Central memory CD4-positive, alpha-beta T cell (primary cell): ENCODE results near the gene KRT9.
"Not testable (repeated sequence)": the region's sequence is repeated elsewhere in the genome, so short reads cannot be mapped to it uniquely, and the experiment has no call there.

Source experiments
- DNase-seq: peaks from one replicate; pipeline ENCODE4 v3.0.0; 2022

The KRT9 gene

GRCh38 chr17:41544935-41545334 is 26.9 kb downstream of the KRT9 start:
- DNase-seq = no peak

- no peak for DNase-seq
These were observed 27.4 kb downstream of the KRT9 start for GRCh38 chr17:41544491-41544892.

- DNase-seq = not testable (repeated sequence)
These were observed 29.1 kb downstream of the KRT9 start for GRCh38 chr17:41542786-41543185.

GRCh38 chr17:41542357-41542756 is 29.5 kb downstream of the KRT9 start:
- no peak for DNase-seq

GRCh38 chr17:41540921-41541625 is 30.8 kb downstream of the KRT9 start:
- no peak for DNase-seq

GRCh38 chr17:41539979-41540701 is 31.7 kb downstream of the KRT9 start:
- no peak for DNase-seq

- DNase-seq = no peak
These were observed 32.8 kb downstream of the KRT9 start for GRCh38 chr17:41539071-41539492.

GRCh38 chr17:41538565-41538991 is 33.3 kb downstream of the KRT9 start:
- DNase-seq = no peak

GRCh38 chr17:41537990-41538389 is 33.9 kb downstream of the KRT9 start:
- DNase-seq = no peak

GRCh38 chr17:41537614-41537954 is 34.3 kb downstream of the KRT9 start:
- DNase-seq = no peak

- no peak for DNase-seq
These were observed 34.9 kb downstream of the KRT9 start for GRCh38 chr17:41536741-41537613.

- DNase-seq = no peak
These were observed 35.9 kb downstream of the KRT9 start for GRCh38 chr17:41535764-41536481.

GRCh38 chr17:41534899-41535546 is 36.8 kb downstream of the KRT9 start:
- DNase-seq = no peak

- no peak for DNase-seq
These were observed 38.2 kb downstream of the KRT9 start for GRCh38 chr17:41533613-41534012.

GRCh38 chr17:41532947-41533570 is 38.8 kb downstream of the KRT9 start:
- no peak for DNase-seq

- DNase-seq = no peak
These were observed 39.9 kb downstream of the KRT9 start for GRCh38 chr17:41531993-41532392.

- DNase-seq = no peak
These were observed 41.5 kb downstream of the KRT9 start for GRCh38 chr17:41530062-41531048.

GRCh38 chr17:41529491-41529915 is 42.4 kb downstream of the KRT9 start:
- no peak for DNase-seq

- DNase-seq = no peak
These were observed 42.9 kb downstream of the KRT9 start for GRCh38 chr17:41528959-41529353.
